Keratinocyte (primary cell): ENCODE results near the gene TMEM233.

Experiments used
- CTCF ChIP-seq, 3 experiments: IDR thresholded peaks in 1 of 3; conservative IDR thresholded peaks in 1 of 3; optimal IDR thresholded peaks in 1 of 3; 2 replicates in 2 of 3; 3 replicates in 1 of 3; pipeline versions ENCODE3 to v1.5.1; 2011; ENCODE audit warnings: low read length in 3 of 3, mild to moderate bottlenecking in 3 of 3, moderate library complexity in 2 of 3, control low read depth in 1 of 3, inconsistent platforms in 1 of 3; ENCODE audit not compliant: insufficient read depth in 2 of 3; ENCODE audit errors: extremely low read depth in 1 of 3
- EZH2 ChIP-seq: IDR thresholded peaks from one replicate; pipeline ENCODE4 v1.6.1; 2012; ENCODE audit warnings: inconsistent platforms, mild to moderate bottlenecking, low read length, moderate library complexity

GRCh38 chr12:119649202-119649808 is 55.7 kb downstream of the TMEM233 start:
- TF ChIP-seq CTCF (optimal IDR thresholded peaks at IDR 0.05 in 1 of 3, IDR thresholded peaks at IDR 0.05 in 1 of 3, conservative IDR thresholded peaks at IDR 0.05 in 1 of 3; ENCODE audit: extremely low read depth in 1 of 3, insufficient read depth in 2 of 3, low read length in 3 of 3) (peak; percentile 21 to 70 (median 50)), EZH2 (no peak)
